K562 (cell line): Measurements from ENCODE around the gene ZNF12. TPM values are rescaled to one million over a fixed set of nuclear protein-coding genes. Genes with fewer than 3 reads are reported as not detected.

Experiments used
- ARID1B ChIP-seq: fragments of 450-650 bp; IDR thresholded peaks from 2 replicates; pipeline ENCODE4 v1.6.1; 2016; ENCODE audit warnings: antibody characterized with exemption, mild to moderate bottlenecking, inconsistent platforms
- FOXK1 ChIP-seq: sonication (generic); formaldehyde crosslinking; IDR thresholded peaks from 2 replicates; pipeline ENCODE4 v1.8.0; 2022; ENCODE audit warnings: missing genetic modification reagents, mild to moderate bottlenecking, borderline replicate concordance
- FOXP1 ChIP-seq: sonication (generic); formaldehyde crosslinking; IDR thresholded peaks from 2 replicates; pipeline ENCODE4 v1.8.0; 2022; ENCODE audit warnings: mild to moderate bottlenecking, missing genetic modification reagents
- HDAC1 ChIP-seq, 2 experiments: fragments of 450-650 bp; IDR thresholded peaks; 2 replicates each; pipeline ENCODE4 v1.6.1; 2016 to 2017; ENCODE audit warnings: inconsistent platforms in 1 of 2, mild to moderate bottlenecking in 1 of 2, moderate library complexity in 1 of 2
- MEIS2 ChIP-seq: fragments of 450-650 bp; IDR thresholded peaks from 2 replicates; pipeline ENCODE4 v1.6.1; 2014; ENCODE audit warnings: mild to moderate bottlenecking; ENCODE audit not compliant: partially characterized antibody
- MIER1 ChIP-seq: fragments of 450-650 bp; IDR thresholded peaks from 2 replicates; pipeline ENCODE4 v1.6.1; 2016; ENCODE audit warnings: antibody characterized with exemption, mild to moderate bottlenecking, low read depth
- NCOR1 ChIP-seq: fragments of 450-650 bp; IDR thresholded peaks from 2 replicates; pipeline ENCODE4 v1.6.1; 2016; ENCODE audit warnings: mild to moderate bottlenecking, moderate library complexity
- PRPF4 ChIP-seq: fragments of 200-400 bp; formaldehyde crosslinking; IDR thresholded peaks from one replicate; pipeline ENCODE4 v1.6.1; 2017; ENCODE audit warnings: low read length, low read depth, mild to moderate bottlenecking; ENCODE audit not compliant: insufficient read depth, poor library complexity, severe bottlenecking
- SAP30 ChIP-seq: fragments of 200-600 bp; sonication (generic); IDR thresholded peaks from 2 replicates; pipeline ENCODE4 v1.6.1; 2012; ENCODE audit warnings: borderline replicate concordance, low read depth, mild to moderate bottlenecking, moderate library complexity, low read length, control low read depth, inconsistent platforms; ENCODE audit not compliant: insufficient read depth, poor library complexity, severe bottlenecking
- SRF ChIP-seq, 2 experiments: fragments of 250-450, 450-650 bp in 1 of 2; sonication (Bioruptor Pico) in 1 of 2; sonication (generic) in 1 of 2; formaldehyde crosslinking; IDR thresholded peaks; 2 replicates each; pipeline versions ENCODE4 v1.5.0 to v1.5.1; 2020 to 2022; ENCODE audit warnings: mild to moderate bottlenecking in 1 of 2, missing genetic modification reagents in 1 of 2
- TAL1 ChIP-seq: fragments of 450-650 bp; IDR thresholded peaks from 2 replicates; pipeline ENCODE4 v1.6.1; 2016; ENCODE audit warnings: mild to moderate bottlenecking
- TBP ChIP-seq: optimal IDR thresholded peaks from 2 replicates; pipeline ENCODE3; 2011; ENCODE audit warnings: low read depth, low read length, improper control_type of control experiment
- TCF3 ChIP-seq: sonication (generic); formaldehyde crosslinking; IDR thresholded peaks from 2 replicates; pipeline ENCODE4 v1.4.0; 2020; ENCODE audit warnings: mild to moderate bottlenecking, missing genetic modification reagents
- ZBTB26 ChIP-seq: fragments of 450-650 bp; formaldehyde crosslinking; IDR thresholded peaks from 2 replicates; pipeline ENCODE4 v1.4.0; 2022; ENCODE audit warnings: missing genetic modification characterization
- ZBTB7A ChIP-seq: IDR thresholded peaks from 2 replicates; pipeline ENCODE4 v1.6.1; 2011; ENCODE audit warnings: low read depth, mild to moderate bottlenecking, low read length, moderate library complexity, borderline replicate concordance; ENCODE audit not compliant: control insufficient read depth
- ZFP36 ChIP-seq: fragments of 150-350 bp; IDR thresholded peaks from 2 replicates; pipeline ENCODE4 v1.6.1; 2018; ENCODE audit warnings: low read length, low read depth; ENCODE audit not compliant: partially characterized antibody
- polyA plus RNA-seq, 8 experiments: library from polyadenylated mRNA; depleted of rRNA in 4 of 8; stranded (reverse) in 5 of 8; unstranded in 3 of 8; fragments of >200 nt; fragmentation: Nextera tagmentation in 2 of 8; fragmentation: Illumina TruSeq in 1 of 8; extraction: Ambion mirVana in 2 of 8; extraction: Trizol in 1 of 8; gene quantifications; 2 replicates each; pipeline versions ENCODE4 v1.2.1 to v1.2.3, GENCODE V29; 2011 to 2014; ENCODE audit warnings: inconsistent platforms in 1 of 8, missing spikeins in 1 of 8
- total RNA-seq, 7 experiments: library from RNA; depleted of rRNA in 6 of 7; stranded (reverse); fragments of >200 nt in 6 of 7; fragmentation: Illumina TruSeq in 2 of 7; extraction: Trizol in 2 of 7; gene quantifications; 2 replicates each; pipeline versions ENCODE4 v1.2.1 to v1.2.3, GENCODE V29; 2011 to 2021; ENCODE audit warnings: low replicate concordance in 1 of 7
- TF ChIP-seq, protein P1 (sequence below): fragments of 150-350 bp; IDR thresholded peaks from 2 replicates; pipeline ENCODE4 v1.6.1; 2014; ENCODE audit warnings: low read depth, mild to moderate bottlenecking, low read length, borderline replicate concordance
- TF ChIP-seq, protein P2 (sequence below): sonication (generic); IDR thresholded peaks from 2 replicates; pipeline ENCODE4 v1.6.1; 2016
- TF ChIP-seq, protein P3 (sequence below), 2 experiments: IDR thresholded peaks; 2 replicates each; pipeline ENCODE4 v1.6.1; 2011; ENCODE audit warnings: borderline replicate concordance in 1 of 2, control low read depth in 1 of 2, low read depth in 1 of 2, low read length in 1 of 2, mild to moderate bottlenecking in 1 of 2, mixed read lengths in 1 of 2, moderate library complexity in 1 of 2; ENCODE audit not compliant: insufficient read depth in 1 of 2, insufficient read length in 1 of 2, poor library complexity in 1 of 2, severe bottlenecking in 1 of 2; ENCODE audit errors: extremely low read depth in 1 of 2

Gene ZNF12
- total and polyA plus RNA-seq, 9 of the 15 experiments (the other 6 are each of a cell fraction or from before 2014, with no cell fraction given), result 5.8 to 32.3 (median 18.9) TPM

DNA sequence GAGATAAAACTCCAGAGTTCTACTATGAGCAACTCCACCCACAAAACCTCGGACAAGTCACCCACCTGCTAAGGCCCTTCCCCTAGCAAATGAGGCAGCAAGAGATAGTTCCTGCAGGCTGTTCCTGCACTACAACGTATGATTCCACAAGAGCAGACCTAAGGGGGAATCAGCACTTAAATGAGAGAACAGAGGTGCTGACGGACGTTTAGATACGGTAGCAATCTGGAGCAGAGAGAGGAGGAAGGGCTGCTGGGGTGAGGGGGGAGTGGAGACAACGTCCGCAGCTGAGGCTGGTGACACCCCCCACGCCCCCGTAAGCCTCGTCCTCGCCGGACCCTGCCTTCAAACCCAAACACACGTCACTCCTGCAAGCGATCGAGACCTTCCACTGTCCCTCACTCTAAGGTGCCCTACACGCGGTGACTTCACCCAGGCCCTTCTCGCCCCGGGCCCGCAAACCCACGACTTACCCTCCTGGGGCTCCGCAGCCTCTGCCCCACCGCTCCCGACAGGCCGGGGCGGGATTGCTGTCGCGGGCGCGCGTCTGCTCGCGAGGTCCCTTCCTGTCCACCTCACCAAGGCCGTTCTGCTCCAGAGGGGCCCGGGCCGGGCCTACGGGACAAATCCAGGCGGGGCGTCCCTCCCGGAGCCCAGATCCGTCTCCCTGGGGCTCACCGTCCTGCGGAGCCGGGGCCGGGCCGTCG lies 635 bp downstream of the ZNF12 start (continued):
- TF ChIP-seq, protein P1, sequence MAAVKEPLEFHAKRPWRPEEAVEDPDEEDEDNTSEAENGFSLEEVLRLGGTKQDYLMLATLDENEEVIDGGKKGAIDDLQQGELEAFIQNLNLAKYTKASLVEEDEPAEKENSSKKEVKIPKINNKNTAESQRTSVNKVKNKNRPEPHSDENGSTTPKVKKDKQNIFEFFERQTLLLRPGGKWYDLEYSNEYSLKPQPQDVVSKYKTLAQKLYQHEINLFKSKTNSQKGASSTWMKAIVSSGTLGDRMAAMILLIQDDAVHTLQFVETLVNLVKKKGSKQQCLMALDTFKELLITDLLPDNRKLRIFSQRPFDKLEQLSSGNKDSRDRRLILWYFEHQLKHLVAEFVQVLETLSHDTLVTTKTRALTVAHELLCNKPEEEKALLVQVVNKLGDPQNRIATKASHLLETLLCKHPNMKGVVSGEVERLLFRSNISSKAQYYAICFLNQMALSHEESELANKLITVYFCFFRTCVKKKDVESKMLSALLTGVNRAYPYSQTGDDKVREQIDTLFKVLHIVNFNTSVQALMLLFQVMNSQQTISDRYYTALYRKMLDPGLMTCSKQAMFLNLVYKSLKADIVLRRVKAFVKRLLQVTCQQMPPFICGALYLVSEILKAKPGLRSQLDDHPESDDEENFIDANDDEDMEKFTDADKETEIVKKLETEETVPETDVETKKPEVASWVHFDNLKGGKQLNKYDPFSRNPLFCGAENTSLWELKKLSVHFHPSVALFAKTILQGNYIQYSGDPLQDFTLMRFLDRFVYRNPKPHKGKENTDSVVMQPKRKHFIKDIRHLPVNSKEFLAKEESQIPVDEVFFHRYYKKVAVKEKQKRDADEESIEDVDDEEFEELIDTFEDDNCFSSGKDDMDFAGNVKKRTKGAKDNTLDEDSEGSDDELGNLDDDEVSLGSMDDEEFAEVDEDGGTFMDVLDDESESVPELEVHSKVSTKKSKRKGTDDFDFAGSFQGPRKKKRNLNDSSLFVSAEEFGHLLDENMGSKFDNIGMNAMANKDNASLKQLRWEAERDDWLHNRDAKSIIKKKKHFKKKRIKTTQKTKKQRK, result no peak
- peak; percentile 23 for TF ChIP-seq SAP30
- peak; percentile 60; the same call in 1 of the 2 replicates for TF ChIP-seq MIER1
- TF ChIP-seq, protein P2, sequence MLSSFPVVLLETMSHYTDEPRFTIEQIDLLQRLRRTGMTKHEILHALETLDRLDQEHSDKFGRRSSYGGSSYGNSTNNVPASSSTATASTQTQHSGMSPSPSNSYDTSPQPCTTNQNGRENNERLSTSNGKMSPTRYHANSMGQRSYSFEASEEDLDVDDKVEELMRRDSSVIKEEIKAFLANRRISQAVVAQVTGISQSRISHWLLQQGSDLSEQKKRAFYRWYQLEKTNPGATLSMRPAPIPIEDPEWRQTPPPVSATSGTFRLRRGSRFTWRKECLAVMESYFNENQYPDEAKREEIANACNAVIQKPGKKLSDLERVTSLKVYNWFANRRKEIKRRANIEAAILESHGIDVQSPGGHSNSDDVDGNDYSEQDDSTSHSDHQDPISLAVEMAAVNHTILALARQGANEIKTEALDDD, result peak; percentile 55; the same call in 1 of the 2 replicates
- TF ChIP-seq NCOR1, result 0 out of 2 replicates have a peak, but pooled peaks have one; percentile 15
- peak in 1 of 2 experiments; percentile 35; a peak in 2 of 4 replicates for TF ChIP-seq HDAC1 (IDR thresholded peaks at IDR 0.05)
- TF ChIP-seq FOXP1 (CRISPR knock-in tag), result peak; percentile 4; the same call in 1 of the 2 replicates
- TF ChIP-seq FOXK1 (CRISPR knock-in tag), result peak; percentile 66; the same call in 1 of the 2 replicates
- peak; percentile 66; the same call in 1 of the 2 replicates for TF ChIP-seq ZBTB7A
- TF ChIP-seq ZFP36, result peak; percentile 28
- TF ChIP-seq, protein P3, sequence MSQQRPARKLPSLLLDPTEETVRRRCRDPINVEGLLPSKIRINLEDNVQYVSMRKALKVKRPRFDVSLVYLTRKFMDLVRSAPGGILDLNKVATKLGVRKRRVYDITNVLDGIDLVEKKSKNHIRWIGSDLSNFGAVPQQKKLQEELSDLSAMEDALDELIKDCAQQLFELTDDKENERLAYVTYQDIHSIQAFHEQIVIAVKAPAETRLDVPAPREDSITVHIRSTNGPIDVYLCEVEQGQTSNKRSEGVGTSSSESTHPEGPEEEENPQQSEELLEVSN (IDR thresholded peaks at IDR 0.05; ENCODE audit: borderline replicate concordance in 1 of 2, extremely low read depth in 1 of 2, insufficient read depth in 1 of 2, insufficient read length in 1 of 2, low read depth in 1 of 2, low read length in 1 of 2, poor library complexity in 1 of 2, severe bottlenecking in 1 of 2), result peak in 1 of 2 experiments; percentile 28
- TF ChIP-seq PRPF4, result no peak
- TF ChIP-seq TAL1, result peak; percentile 16; the same call in 1 of the 2 replicates
- TF ChIP-seq ZBTB26 (CRISPR knock-in tag), result 0 out of 2 replicates have a peak, but pooled peaks have one; percentile 22
- TF ChIP-seq MEIS2, result peak; percentile 59
- peak; percentile 50; the same call in 1 of the 2 replicates for TF ChIP-seq TCF3 (CRISPR knock-in tag)
- TF ChIP-seq ARID1B, result 0 out of 2 replicates have a peak, but pooled peaks have one; percentile 31
- no peak for TF ChIP-seq SRF (CRISPR knock-in tag; IDR thresholded peaks at IDR 0.05)
- TF ChIP-seq TBP, result peak; percentile 10
